C1 segment of cervical spinal cord (tissue), 14 donors: Measurements from ENCODE around the gene FRAS1.
A peak's percentile ranks its signal among the peaks of the same experiment; 100 is the strongest.
"Not testable (repeated sequence)": the region's sequence is repeated elsewhere in the genome, so short reads cannot be mapped to it uniquely, and the experiment has no call there.

Experiments
- DNase-seq, 14 donors: peaks; one replicate each; lab custom pipeline; 2025; lab: John Stamatoyannopoulos, UW

Gene FRAS1

DNA sequence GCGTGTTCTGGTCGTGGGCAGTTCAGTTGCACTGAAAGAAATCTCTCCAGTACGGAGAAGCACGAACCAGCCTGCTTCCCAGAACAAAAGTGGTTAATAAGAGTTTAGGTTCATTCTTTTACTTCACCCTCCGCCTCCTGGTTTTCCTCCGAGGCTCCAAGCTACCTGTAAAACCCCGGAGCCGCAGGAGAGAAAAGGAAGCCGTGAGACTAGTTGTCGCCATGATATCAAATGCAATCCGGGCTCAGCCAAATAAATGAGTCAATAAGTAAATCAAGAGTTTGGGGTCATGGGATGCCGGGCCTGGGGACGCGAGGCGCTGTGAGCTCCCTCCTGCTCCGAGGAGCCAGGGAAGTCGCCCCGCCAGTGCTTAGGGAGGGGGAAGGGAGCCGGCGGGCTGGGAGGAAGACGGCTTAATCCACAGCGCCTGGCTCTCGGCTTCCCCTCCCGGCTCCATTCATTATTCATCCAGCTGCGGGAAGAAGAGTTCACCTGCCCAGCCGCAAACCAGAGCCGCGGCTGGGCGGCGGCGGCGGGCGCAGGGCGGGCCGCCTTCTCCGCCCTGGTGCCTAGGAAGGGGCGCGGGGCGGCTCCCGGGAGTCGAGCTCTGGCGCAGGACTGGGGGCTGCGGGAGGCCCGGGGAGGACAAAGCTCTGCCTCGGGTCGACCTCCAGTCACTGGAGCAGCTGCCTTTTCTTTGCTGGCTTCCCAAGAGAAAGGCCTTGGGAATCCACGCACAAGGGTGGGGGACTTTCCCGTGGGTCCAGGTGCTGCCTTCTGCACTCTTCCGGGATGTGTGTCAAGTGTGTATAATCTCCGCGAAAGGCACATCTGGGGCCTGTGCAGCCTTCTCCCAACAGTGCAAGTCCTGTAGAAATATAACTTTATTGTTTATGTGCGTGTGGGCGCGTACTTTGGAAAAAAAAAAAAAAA, 1.7 kb downstream of the FRAS1 start:
- peak in 6 of 14 donors; percentile 5 to 11 (median 7) for DNase-seq

DNA sequence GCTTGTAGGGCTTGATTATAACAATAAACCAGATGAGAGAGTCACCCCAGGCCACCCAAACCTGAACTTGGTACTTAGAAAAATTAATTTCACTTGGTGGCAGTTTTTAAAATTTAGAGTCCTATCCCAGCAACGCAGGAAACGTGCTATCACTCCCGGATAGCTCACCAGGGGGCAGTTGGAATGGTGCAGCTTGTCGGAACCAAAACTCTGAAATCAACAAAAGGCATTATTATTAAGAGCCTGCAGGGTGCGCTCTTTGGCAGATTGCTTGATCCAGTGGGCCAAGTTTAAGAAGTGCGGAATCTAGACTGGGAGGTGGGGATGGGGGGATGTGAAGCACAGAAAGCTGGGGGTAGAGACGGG, 2.4 kb downstream of the FRAS1 start:
- DNase-seq: peak in 3 of 14 donors; percentile 1 to 11 (median 7)

DNA sequence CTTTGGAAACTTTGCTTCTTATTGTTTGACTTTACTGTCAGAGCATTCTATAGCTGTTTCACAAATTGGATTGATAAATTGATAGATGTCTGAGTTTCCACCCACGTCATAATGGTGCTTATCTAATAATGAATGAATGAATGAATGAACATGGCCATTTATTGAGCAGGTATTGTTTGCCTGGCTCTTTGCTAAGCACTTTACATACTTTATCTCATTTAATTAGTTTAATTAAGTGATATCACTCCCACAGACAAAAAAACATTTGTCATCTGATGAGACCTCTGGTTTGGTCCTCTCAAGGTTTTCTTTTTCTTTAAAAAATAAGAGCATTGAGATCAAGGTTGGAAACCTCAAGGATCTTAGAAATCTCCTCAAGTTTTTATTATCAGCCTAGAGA, 2.8 kb downstream of the FRAS1 start:
- DNase-seq: no peak

DNA sequence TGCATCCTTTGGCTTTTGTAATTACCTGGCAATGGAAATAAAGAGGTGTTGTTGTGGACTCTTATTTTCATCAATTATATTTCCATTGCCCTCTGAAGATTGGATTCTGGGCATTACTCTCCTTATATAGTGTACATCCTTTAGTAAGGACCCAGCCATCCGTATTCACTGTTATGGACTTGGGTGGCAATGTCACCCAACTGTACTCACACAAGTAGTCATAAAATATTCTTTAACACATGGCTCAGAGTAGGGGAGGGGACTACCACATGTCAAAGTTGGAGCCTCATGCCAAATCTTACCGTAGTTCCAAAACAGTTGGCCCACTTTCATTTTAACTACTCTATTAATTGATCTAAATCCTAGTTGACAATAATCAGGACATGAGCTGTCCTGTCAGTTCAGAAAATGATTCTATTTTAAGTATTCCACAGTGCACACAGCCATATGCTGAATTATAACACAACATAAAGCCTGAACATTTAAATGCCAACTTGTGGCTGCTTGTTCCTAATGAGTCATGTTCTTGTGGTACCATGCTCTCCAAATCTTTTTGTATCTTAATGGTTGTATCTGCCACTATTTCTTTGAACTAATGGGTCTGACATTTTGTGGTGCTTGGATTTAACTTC, 4.9 kb downstream of the FRAS1 start:
- DNase-seq: no peak

DNA sequence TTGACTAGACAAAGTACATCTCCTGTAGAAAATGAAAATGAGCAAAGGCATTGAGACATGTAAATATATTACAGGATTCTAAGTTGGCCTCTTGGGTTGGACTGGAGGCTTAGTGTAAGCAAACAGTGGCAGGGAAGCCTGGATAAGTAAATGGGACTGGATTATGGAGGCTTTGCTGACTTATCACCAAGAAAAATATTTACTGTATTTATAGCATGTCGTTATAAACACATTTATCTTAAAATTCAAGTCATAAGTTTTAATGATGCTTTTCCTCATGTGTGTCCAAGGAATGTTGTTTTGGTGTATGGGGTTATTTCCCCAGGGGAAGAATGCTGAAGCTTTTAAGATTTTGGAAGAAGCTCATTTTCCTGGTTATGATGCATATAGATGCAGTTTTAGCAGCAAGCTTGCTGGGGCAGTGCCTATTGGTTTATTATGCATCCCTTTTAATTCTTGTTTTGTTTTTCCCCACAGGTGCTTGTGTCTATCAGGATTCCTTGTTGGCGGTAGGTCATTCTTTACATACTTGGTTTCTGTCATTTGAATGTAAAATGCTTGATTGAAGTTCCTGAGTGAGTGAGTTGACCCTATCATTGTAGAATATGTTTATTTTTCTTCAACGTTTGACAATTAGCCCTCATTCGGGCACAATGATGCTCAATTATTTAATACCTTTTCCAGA, 8.5 kb downstream of the FRAS1 start:
- DNase-seq: no peak

DNA sequence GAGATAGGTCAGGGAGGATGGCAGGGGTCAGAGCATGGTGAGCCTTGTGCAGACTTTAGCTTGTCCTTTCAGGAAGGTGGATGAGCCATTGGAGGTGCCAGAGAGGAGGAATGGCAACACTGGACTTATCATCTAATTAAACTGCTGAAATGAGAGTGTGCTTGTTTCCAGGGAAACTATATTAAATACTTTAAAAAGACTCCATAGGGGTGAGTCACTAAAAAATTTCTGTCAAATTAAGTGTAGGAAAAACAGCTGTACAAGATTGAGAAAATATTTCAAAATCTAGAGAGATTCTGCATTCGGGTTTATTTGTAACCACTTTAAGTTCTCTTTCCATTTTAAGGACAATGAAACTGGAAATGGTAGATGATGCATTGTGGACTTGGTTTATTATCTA, 11.4 kb downstream of the FRAS1 start:
- DNase-seq: no peak

DNA sequence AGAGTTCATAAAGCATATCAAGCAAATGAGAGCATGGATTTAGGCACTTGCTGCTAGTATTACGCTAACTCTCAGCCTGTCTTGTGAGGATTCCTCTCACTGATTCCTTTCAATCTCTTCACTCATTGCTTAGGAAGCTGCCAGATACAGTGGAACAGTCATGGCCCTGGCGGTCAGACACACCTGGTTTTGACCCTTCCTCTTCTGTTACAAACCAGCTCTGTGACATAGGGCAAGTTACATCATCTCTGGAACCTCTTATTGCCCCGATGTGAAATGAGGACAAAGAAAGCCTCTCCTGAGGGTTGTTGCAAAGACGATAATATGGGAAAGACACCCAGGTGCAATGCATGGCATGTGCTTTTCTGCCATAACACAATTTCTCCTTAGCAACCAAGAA, 12.2 kb downstream of the FRAS1 start:
- DNase-seq: no peak

DNA sequence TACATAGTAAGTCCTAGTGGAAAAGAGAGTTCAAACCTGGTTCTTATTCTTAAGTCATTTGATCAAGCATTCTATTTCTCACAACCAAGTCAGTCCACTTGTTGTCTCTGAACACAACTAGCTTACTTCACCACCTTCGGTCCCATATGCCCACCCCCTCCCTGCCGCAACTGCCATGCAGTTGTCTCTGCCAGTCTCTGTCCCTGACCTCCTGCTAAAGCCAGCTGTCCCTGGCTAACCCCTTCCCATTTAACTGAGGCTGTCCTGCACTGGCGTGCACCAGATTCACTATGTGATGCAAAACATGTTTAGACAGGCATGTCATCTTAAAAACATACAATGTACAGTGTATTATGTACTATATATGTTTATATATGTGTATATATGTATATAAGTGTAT, 12.7 kb downstream of the FRAS1 start:
- DNase-seq: no peak

DNA sequence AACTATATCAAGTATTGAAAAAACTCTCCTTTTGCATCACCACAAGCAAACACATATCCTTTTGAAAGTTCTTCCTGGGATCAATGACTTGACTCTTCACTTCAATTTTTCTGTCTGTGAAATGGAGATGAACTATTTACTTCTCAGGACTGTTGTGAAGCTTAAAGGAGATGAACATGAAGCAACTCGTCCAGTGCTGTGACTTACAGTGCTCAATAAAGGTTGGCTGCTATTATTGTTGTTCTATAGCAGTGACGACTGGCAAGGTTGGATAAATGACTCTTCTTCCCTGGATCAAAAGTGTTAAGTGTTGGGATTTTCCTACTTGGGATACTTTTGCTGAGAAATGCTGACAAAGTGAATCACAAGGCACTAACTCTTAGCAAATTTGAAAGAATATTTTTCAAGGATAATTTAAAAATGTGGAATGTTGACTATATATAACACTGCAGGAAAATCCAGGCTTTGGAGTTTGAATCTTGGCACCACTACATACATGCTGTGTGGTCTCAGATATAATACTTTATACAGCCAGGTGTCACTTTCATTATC, 13.7 kb downstream of the FRAS1 start:
- no peak for DNase-seq

DNA sequence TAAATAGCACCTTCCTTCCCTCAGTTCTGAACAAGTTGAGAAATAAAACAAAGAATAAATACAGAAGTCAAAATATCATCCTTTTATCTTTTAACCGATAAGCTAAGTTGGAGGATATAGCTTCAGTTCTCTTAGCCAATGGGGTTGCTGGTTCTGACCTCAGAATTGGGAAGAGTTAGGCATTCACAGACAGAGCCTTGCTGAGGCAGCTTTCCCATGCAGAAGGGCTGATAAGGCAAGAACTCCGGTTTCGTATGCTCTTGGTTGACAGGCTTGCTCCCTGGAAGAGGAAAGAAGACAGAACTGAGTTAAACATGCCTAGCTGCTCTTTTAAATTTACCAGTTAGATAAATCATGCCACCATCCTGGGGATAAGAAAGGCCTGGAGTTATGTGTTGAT, 17.6 kb downstream of the FRAS1 start:
- DNase-seq: no peak

DNA sequence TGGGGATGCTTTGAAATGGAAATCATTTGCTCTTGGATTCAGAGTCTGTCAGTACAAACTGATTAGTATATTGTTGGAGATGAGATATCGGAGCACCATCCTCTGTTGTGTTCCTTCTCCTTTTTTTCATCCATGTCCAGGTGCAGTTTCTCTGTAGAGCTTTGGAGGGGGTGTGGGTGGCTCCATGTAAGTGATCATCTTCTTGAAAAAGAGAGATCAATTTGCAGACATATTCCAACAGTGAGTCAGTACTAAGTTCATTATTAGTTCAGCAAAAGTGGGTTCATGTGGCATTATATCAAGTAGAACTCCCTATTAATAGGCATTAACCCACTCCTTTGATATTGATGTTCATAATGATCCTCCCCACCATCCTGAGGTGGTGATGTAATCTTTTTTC, 18.9 kb downstream of the FRAS1 start:
- no peak for DNase-seq

DNA sequence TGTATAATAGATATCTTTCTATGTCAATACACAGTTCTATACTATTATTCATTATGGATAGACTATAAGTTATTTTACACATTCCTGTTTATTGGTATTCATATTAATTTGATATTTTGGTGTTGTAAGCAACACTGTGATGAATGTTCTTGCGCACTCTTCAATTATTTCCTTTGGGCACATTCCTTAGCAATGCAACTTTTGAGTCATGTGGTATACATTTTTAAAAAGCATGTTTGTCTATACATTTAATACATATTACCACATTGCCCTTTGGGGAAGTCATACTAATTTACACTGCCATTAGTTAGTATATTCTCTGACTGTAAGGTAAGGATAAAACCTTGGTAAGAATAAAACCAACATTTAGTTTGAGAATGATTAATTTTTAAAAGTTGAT, 21.0 kb downstream of the FRAS1 start:
- DNase-seq: no peak

DNA sequence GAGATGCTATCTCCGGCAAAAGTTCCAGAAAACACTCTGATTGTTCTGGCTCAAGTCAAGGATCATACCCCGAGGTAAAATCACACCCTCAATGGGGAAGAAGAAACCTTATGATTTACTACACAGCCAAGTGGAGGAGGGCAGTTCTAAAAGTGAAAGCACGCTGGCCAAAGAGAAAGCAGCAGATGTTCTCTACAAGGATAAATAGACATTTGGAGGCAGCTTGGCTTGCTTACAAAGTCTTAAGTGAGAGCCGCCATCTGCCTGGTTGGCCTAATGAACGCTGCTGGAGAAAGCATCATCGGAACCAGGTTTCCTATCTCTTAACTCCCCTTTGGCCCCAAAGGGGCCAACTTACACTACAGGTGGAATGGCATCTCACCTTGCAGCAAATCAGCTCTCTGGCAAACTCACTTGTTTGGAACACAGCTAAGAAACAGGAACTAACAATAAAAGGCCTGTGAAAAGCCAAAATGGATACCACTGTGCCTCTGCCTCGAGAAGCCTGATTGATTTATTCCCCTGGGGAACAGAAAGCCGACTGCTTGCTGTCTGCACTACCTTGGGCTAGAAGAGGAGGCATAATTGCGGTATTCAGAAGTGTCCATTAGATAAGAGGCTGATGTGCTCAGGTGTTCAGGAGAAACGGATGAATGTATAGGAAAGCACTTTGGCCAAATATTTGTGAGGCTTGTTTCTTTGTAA, 22.8 kb downstream of the FRAS1 start:
- DNase-seq: no peak

DNA sequence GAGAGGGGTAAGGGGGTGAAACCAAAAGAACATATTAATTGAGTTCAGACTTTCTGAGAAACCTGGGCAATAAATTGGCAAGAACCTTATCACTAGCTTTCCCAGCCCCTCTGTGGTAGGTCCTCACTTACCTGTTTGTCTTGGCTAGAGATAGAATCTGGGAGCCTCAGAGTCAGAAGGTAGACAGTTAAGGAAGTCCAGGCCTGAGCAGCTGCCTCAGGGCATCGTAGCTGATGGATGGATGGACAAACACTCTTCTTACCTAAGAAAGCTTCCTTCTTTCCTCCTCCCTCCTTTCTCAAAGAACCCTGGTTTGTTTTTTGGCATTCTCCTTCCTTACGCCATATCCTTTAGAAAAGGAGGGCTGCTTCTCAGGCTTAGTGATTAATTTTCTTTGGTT, 24.4 kb downstream of the FRAS1 start:
- no peak for DNase-seq

DNA sequence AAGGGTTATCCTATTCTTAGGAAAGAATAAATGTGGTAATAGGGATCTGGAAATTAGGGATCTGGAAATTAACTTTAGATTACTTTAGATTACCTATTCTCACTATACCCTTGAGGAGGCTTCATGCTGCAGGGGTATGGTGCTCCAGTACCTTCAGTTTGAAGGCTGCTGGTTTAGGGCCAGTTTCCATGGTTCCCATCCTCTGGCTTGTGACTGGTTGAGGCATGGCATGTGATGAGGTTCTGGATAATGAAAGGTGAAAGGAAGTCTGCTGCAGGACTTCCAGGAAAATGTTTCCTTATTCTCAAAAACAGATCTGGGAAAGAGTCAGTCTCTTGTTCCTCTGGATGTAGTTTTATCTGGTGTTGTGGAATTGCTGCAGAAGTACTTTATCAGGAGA, 25.9 kb downstream of the FRAS1 start:
- no peak for DNase-seq

DNA sequence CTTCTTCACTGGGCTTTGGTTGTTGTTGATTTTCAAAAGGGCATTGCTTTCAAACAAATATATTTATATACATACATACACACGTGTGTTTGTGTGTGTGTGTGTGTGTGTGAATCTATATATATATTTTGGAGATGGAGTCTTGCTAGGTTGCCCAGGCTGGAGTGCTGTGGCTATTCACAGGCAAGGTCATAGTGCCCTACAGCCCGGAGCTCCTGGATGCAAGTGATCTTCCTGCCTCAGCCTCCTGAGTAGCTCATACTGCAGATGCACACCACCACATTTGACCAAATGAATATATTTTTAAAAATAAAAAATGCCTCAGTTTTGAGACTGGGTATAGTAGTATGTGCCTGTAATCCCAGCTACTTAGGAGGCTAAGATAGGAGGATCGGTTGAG, 34.4 kb downstream of the FRAS1 start:
- no peak for DNase-seq

DNA sequence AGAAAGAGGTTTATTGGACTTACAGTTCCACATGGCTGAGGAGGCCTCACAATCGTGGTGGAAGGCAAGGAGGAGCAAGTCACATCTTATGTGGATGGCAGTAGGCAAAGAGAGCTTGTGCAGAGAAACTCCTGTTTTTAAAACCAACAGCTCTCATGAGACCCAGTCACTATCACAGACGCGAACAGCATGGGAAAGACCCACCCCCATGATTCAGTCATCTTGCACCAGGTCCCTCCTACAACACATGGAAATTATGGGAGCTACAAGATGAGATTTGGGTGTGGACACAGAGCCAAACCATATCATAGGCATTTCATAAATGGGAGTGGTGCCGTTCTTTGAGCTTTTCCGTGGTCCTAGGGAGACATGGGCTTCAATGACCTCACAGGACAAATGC, 35.2 kb downstream of the FRAS1 start:
- not testable (repeated sequence) for DNase-seq

DNA sequence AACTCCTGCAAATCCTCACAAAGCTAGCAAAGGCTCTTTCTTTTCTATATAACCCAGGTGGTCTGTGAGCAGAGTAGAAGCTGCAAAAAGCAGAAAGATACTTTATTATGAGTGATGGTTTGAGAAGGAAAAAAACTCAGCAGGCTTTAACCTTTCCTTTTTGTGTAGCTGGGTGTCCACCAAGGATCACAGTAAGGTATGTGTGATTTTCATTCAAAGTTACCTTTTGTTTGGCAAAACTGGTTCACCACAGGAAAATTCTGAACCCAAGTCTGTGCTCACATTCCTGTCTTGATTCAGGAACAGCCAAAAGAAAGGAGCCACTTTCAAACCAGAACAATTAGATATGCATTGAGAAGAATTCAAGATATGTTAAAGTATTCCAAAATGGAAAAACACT, 35.7 kb downstream of the FRAS1 start:
- DNase-seq: no peak

DNA sequence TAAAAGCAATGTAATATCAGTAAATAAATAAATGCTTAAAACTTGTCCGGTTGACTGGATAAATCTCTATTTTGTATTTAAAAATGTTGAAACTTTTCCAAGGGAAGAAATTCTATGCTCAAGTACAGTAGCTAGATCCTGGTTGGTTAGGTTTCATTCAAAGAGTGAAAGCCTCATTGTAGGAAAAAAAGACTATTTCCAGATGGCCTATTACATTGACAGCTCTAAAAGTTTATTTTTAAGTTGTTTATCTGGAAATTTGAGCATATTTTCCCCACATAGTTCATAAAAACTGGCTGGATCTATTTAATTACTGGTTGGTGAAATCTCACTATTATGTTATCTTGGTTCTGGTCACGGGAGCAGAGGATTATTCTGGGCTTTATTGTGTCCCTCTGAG, 38.0 kb downstream of the FRAS1 start:
- no peak for DNase-seq

DNA sequence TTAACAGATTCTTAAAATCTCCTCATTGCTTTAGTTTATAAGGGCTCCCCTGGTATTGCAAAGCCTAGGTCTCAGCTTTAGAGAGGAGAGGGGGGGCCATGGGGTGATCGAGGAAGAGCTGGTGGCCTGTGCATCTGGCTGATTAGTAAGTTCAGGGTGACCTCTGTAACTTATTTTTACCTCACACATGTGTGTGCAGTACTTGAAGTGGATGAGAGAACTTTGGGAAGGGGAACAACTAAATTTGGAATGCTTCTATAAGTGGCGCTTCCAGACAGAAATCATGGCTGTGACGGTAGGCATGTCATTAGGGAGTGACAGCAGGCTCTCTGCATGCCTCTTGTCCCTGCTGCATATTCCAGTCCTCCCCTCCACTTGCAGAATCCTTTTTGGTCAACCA, 41.9 kb downstream of the FRAS1 start:
- DNase-seq: no peak

DNA sequence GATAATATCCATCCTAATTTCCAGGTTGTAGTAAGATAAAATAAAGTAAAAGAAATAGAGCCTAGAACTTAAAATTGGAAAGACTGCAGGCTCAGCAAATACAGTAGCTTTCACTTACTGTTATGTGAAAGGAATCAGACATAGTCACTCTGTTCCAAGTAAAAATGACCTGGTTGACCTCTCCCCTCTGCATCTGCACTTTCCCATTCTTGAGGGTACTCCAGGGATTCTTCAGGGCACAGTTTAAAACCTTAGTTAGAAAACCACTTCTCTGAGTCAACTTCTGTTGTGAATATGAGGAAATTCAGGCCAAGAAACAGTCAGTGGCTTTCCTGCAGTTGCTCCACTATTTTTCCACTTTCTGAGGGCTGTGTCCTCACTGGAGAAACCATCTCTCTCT, 42.9 kb downstream of the FRAS1 start:
- DNase-seq: no peak

DNA sequence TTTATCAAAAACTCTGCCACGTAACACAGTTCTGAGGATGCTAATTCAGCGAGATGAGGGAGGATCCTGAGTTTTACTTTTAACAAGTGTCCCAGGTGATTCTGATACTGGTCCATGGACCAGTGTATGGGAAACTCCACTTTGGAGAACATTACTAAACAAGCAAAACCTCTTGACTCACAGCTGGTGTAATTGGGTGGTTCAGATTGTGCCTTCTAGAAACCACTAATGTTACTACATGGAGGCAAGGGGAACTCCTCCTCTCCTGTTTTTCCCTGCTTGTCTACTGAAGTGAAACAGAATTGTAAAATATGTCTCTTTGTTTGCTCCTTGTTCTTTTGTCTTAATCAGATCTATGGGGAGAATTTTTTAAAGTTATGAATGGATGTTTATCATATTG, 62.6 kb downstream of the FRAS1 start:
- DNase-seq: no peak
